IMR-90 (cell line): ENCODE measurements around the gene FOXP1. TPM values are rescaled to one million over a fixed set of nuclear protein-coding genes. Genes with fewer than 3 reads are reported as not detected.
A peak's percentile ranks its signal among the peaks of the same experiment; 100 is the strongest.

Experiments used
- ATAC-seq: fragments of 200-7000 bp; cut with Tn5 transposase; 2 replicates; pipeline ENCODE4 v1.9.1; 2020; ENCODE audit warnings: low read depth, mild to moderate bottlenecking, moderate library complexity
- BruUV-seq: library from RNA; stranded (reverse); fragments of 400-500 nt; replicated peaks from 2 replicates; lab custom pipeline; 2021; lab: Mats Ljungman, UMichigan
- CTCF ChIA-PET: fragments of 300-600 bp; formaldehyde crosslinking; extraction: SDS; loops from one replicate; lab custom pipeline; 2021; ENCODE audit warnings: antibody characterized with exemption; lab: Yijun Ruan, JAX
- POLR2A ChIA-PET: fragments of 300-600 bp; sonication (Branson Sonifier 250); formaldehyde crosslinking; loops from one replicate; lab custom pipeline; 2022; ENCODE audit warnings: antibody characterized with exemption; ENCODE audit not compliant: unreplicated experiment; lab: Charles Lee
- DNase-seq: peaks from one replicate; pipeline ENCODE4 v3.0.0; 2013
- H2AFZ ChIP-seq: replicated peaks from 2 replicates; pipeline ENCODE3; 2013; ENCODE audit warnings: low read length, mild to moderate bottlenecking; ENCODE audit not compliant: poor library complexity
- H2AK5ac ChIP-seq: 2 replicates; pipeline ENCODE4 v1.6.1; 2013; ENCODE audit warnings: low read depth, low read length, inconsistent platforms
- H2AK9ac ChIP-seq: replicated peaks from 2 replicates; pipeline ENCODE3; 2013; ENCODE audit warnings: mild to moderate bottlenecking, low read depth, low read length, moderate library complexity; ENCODE audit not compliant: poor library complexity
- H2BK120ac ChIP-seq: 2 replicates; pipeline ENCODE4 v1.6.1; 2013; ENCODE audit warnings: low read depth, low read length, inconsistent platforms
- H2BK15ac ChIP-seq: 3 replicates; pipeline ENCODE4 v1.6.1; 2013; ENCODE audit warnings: low read depth, low read length, inconsistent platforms
- H2BK20ac ChIP-seq: 2 replicates; pipeline ENCODE4 v1.6.1; 2013; ENCODE audit warnings: low read depth, mild to moderate bottlenecking, inconsistent platforms, low read length, moderate library complexity
- H2BK5ac ChIP-seq: 2 replicates; pipeline ENCODE4 v1.6.1; 2013; ENCODE audit warnings: mild to moderate bottlenecking, low read depth, low read length, inconsistent platforms; ENCODE audit not compliant: poor library complexity, severe bottlenecking
- H3K14ac ChIP-seq: replicated peaks from 2 replicates; pipeline ENCODE4 v1.6.1; 2013; ENCODE audit warnings: low read depth, low read length, inconsistent platforms
- H3K18ac ChIP-seq: 2 replicates; pipeline ENCODE4 v1.6.1; 2013; ENCODE audit warnings: low read depth, low read length, control low read depth
- H3K23ac ChIP-seq: 2 replicates; pipeline ENCODE4 v1.6.1; 2013; ENCODE audit warnings: low read depth, low read length, inconsistent platforms
- H3K27ac ChIP-seq: 2 replicates; pipeline ENCODE4 v1.5.1; 2013; ENCODE audit warnings: mild to moderate bottlenecking, control low read depth, low read length; ENCODE audit not compliant: insufficient read depth
- H3K27me3 ChIP-seq: 2 replicates; pipeline ENCODE4 v1.6.1; 2013; ENCODE audit warnings: low read length; ENCODE audit not compliant: control insufficient read depth, insufficient read depth
- H3K36me3 ChIP-seq: 2 replicates; pipeline ENCODE4 v1.6.1; 2013; ENCODE audit warnings: low read length, mixed read lengths; ENCODE audit not compliant: control insufficient read depth, insufficient read depth
- H3K4ac ChIP-seq: 2 replicates; pipeline ENCODE4 v1.6.1; 2013; ENCODE audit warnings: low read depth, low read length, inconsistent platforms
- H3K4me1 ChIP-seq: 2 replicates; pipeline ENCODE4 v1.6.1; 2013; ENCODE audit warnings: low read length, mixed read lengths; ENCODE audit not compliant: control insufficient read depth, insufficient read depth
- H3K4me2 ChIP-seq: 2 replicates; pipeline ENCODE4 v1.6.1; 2013; ENCODE audit warnings: low read depth, mild to moderate bottlenecking, control low read depth, low read length, moderate library complexity
- H3K4me3 ChIP-seq: 2 replicates; pipeline ENCODE4 v1.5.1; 2013; ENCODE audit warnings: low read depth, mild to moderate bottlenecking, control low read depth, low read length, moderate library complexity; ENCODE audit not compliant: insufficient read depth
- H3K56ac ChIP-seq: 2 replicates; pipeline ENCODE4 v1.6.1; 2013; ENCODE audit warnings: low read length, inconsistent platforms; ENCODE audit not compliant: insufficient read depth; ENCODE audit errors: extremely low read depth
- H3K79me1 ChIP-seq, 2 experiments: 2 replicates each; pipeline ENCODE4 v1.6.1; 2013; ENCODE audit warnings: low read length in 2 of 2, inconsistent platforms in 1 of 2, low read depth in 1 of 2
- H3K9ac ChIP-seq: 2 replicates; pipeline ENCODE4 v1.6.1; 2013; ENCODE audit warnings: low read depth, low read length, control low read depth
- H3K9me1 ChIP-seq: 2 replicates; pipeline ENCODE4 v1.6.1; 2013; ENCODE audit warnings: low read length, inconsistent platforms; ENCODE audit not compliant: insufficient read depth
- H3K9me3 ChIP-seq: 2 replicates; pipeline ENCODE4 v1.6.1; 2013; ENCODE audit warnings: low read length; ENCODE audit not compliant: control insufficient read depth, insufficient read depth
- H4K20me1 ChIP-seq: 2 replicates; pipeline ENCODE4 v1.6.1; 2013; ENCODE audit warnings: low read length, inconsistent platforms; ENCODE audit not compliant: insufficient read depth
- H4K5ac ChIP-seq: 2 replicates; pipeline ENCODE4 v1.6.1; 2013; ENCODE audit warnings: mild to moderate bottlenecking, low read depth, low read length, control low read depth
- H4K8ac ChIP-seq, 2 experiments: 2 replicates each; pipeline ENCODE4 v1.6.1; 2013; ENCODE audit warnings: low read depth in 2 of 2, low read length in 2 of 2, control low read depth in 1 of 2, inconsistent platforms in 1 of 2
- H4K91ac ChIP-seq: 2 replicates; pipeline ENCODE4 v1.6.1; 2013; ENCODE audit warnings: low read depth, low read length, inconsistent platforms; ENCODE audit not compliant: insufficient read depth
- BHLHE40 ChIP-seq: fragments of 150-350 bp; IDR thresholded peaks from 2 replicates; pipeline ENCODE4 v1.6.1; 2016; ENCODE audit warnings: mild to moderate bottlenecking, low read depth, low read length
- FOS ChIP-seq: fragments of 150-350 bp; IDR thresholded peaks from 2 replicates; pipeline ENCODE4 v1.6.1; 2016; ENCODE audit warnings: low read depth, low read length
- WGBS, 2 experiments: methylation state at CpG; one replicate each; pipeline versions ENCODE4 v1.1.5 to v1.1.7; 2013; ENCODE audit warnings: missing lambda C conversion rate in 2 of 2; ENCODE audit not compliant: insufficient read length in 1 of 2; ENCODE audit errors: extremely low coverage in 2 of 2; 5-methylcytosine and 5-hydroxymethylcytosine counted together
- dilution Hi-C: fragments of 300-500 bp; cut with HindIII; formaldehyde crosslinking; loops from one replicate; pipeline ENCODE4 v1.14.3; 2018; ENCODE audit warnings: low sequenced_read_pairs; ENCODE audit not compliant: unreplicated experiment
- in situ Hi-C: fragments of 300-500 bp; cut with MboI; formaldehyde crosslinking; loops from 3 replicates; pipeline ENCODE4 v1.14.3; 2019; ENCODE audit warnings: low sequenced_read_pairs, inconsistent platforms, mixed read lengths
- intact Hi-C: fragments of 100-400 bp; cut with micrococcal nuclease; formaldehyde crosslinking; loops from 2 replicates; pipeline ENCODE4 v1.10.0; 2022
- polyA plus RNA-seq, 3 experiments: library from polyadenylated mRNA; depleted of rRNA; stranded (reverse); fragments of >200 nt; gene quantifications; 2 replicates each; pipeline ENCODE4 v1.2.3, GENCODE V29; 2012; ENCODE audit warnings: low replicate concordance in 1 of 3
- total RNA-seq: library from RNA; depleted of rRNA; stranded (reverse); fragments of >200 nt; gene quantifications from 2 replicates; pipeline ENCODE4 v1.2.3, GENCODE V29; 2012
- TF ChIP-seq, protein P1 (sequence below): fragments of 150-350 bp; IDR thresholded peaks from 2 replicates; pipeline ENCODE4 v1.6.1; 2017; ENCODE audit warnings: mild to moderate bottlenecking, antibody characterized with exemption, low read length, low read depth
- TF ChIP-seq, protein P2 (sequence below): fragments of 150-350 bp; IDR thresholded peaks from 2 replicates; pipeline ENCODE4 v1.6.1; 2016; ENCODE audit warnings: low read depth, mild to moderate bottlenecking, low read length, moderate library complexity, borderline replicate concordance

The FOXP1 gene
- total and polyA plus RNA-seq, 2 of the 4 experiments (the other 2 are of a cell fraction), result 37.0 to 132 TPM

DNA sequence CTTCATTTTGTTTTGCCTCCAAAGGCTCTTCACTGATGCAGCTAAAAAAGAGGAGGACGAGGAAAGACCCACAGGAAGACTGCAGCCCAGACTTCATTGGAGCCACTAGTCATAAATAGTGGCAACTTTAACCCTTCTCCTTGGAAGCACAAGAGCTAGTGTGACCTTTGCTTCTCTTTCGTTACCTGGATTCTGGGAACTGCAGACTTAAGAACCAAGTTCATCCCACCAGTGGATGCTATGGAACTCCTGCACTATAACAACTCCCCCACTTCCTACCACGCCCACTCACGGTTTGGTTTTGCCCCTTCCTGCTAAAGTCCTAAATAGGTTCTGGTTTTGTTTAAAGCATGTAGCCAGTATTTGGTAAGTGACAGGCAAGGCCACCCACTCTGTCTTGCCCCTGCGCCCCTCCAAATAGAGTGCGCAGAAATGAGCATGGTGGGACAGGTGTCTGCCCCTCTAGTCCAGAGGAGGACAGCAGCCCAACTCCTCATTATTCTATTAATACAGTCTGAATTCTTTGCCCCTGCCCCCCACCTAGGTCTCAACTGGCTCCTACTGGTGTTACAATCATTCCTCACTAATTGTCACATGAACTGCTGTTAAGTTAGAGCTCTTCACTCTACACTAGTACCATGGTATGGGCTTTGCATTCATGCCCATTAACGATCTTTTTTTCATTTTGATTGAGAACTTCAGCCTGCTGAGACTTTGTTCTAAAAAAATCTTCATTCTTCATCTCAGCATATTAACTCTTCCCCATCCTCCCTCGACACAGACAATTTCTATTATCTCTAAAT, 504.6 kb downstream of the FOXP1 start (continued):
- TF ChIP-seq, protein P1, sequence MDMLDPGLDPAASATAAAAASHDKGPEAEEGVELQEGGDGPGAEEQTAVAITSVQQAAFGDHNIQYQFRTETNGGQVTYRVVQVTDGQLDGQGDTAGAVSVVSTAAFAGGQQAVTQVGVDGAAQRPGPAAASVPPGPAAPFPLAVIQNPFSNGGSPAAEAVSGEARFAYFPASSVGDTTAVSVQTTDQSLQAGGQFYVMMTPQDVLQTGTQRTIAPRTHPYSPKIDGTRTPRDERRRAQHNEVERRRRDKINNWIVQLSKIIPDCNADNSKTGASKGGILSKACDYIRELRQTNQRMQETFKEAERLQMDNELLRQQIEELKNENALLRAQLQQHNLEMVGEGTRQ, result no peak

DNA sequence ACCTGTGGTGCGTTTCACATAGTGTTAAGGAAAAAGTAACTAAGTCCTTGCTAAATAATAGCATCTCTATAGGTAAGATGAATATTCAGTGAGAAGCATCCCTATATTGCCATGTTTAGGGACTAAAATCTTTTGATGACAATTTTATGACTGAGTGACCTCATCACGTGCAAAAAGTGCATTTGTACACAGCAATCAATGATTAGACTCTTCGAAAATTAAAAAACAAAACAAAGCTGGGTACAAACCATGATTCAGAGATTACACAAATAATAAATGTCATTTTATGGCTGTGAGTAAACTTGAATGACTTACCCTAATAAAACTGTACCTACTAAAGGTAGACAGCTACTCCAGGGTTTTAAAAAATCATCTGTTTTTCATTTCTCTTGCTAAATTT, 505.3 kb downstream of the FOXP1 start:
- no peaks in the 10 kb centered on the region for H3K9me3 ChIP-seq
- peaks cover 3% of the 10 kb centered on the region; the same call in 1 of the 2 replicates for H4K20me1 ChIP-seq
- no peak overlapping the region for H3K14ac ChIP-seq
- no peak overlapping the region for H3K56ac ChIP-seq
- no peak overlapping the region for H2AFZ ChIP-seq
- no peak overlapping the region for H3K27ac ChIP-seq
- no peak overlapping the region for H2BK20ac ChIP-seq
- no peak overlapping the region for H3K23ac ChIP-seq
- H2BK15ac ChIP-seq, result no peak overlapping the region
- dilution Hi-C loops, result no loop called here
- no peak overlapping the region for H2BK5ac ChIP-seq
- H4K91ac ChIP-seq, result no peak overlapping the region
- H3K27me3 ChIP-seq, result no peaks in the 10 kb centered on the region
- ATAC-seq (no peak), DNase-seq (no peak)
- H3K4me3 ChIP-seq, result no peak overlapping the region
- peaks cover 15% of the 10 kb centered on the region for H3K4me1 ChIP-seq
- H2AK5ac ChIP-seq, result no peak overlapping the region
- POLR2A ChIA-PET, result no interaction called here
- BruUV-seq, result no TSS peak
- no peak overlapping the region for H3K4ac ChIP-seq
- no peak overlapping the region for H2AK9ac ChIP-seq
- H4K5ac ChIP-seq, result no peak overlapping the region
- no peak overlapping the region for H3K18ac ChIP-seq
- 0 out of 2 replicates have a peak, but pooled peaks cover 2% of the 10 kb centered on the region for H3K36me3 ChIP-seq
- in situ Hi-C loops, result no loop called here
- CTCF ChIA-PET, result no interaction called here
- peaks cover 23% of the 10 kb centered on the region for H3K9me1 ChIP-seq
- WGBS, 2 experiments, result no CpG with 5 or more reads among the region's 3 CpGs
- no peak overlapping the region for H4K8ac ChIP-seq
- H2BK120ac ChIP-seq, result no peak overlapping the region
- no peak overlapping the region for H3K9ac ChIP-seq
- no peak overlapping the region for H3K4me2 ChIP-seq
- TF ChIP-seq, protein P2, sequence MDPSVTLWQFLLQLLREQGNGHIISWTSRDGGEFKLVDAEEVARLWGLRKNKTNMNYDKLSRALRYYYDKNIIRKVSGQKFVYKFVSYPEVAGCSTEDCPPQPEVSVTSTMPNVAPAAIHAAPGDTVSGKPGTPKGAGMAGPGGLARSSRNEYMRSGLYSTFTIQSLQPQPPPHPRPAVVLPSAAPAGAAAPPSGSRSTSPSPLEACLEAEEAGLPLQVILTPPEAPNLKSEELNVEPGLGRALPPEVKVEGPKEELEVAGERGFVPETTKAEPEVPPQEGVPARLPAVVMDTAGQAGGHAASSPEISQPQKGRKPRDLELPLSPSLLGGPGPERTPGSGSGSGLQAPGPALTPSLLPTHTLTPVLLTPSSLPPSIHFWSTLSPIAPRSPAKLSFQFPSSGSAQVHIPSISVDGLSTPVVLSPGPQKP, result no peak
- TF ChIP-seq BHLHE40 (0 out of 2 replicates have a peak, but pooled peaks have one; percentile 22), FOS (no peak)
- intact Hi-C loops, result no loop called here
- H3K79me1 ChIP-seq, result peaks cover 54 to 78% of the 10 kb centered on the region in 2 experiments
